Measurements from ENCODE around the gene CUL3.

DNA sequence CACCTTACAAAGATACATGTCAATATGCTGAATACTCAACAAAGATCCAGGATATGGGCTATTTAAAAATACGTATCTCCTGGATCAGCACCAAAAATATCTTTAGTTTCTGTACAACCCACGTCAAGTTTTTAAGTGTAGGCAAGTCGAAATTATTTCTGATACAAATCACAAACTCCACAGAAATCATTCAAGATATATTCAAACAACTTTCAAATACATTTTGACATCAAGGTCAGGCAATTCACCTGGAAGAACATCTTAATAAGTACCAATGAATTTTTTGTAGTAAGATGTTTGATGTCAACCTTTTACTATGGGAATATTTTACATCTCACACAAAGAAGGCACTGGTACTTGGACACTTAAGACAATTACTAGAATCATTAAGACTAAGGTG is 86.2 kb downstream of the CUL3 start:
- TF ChIP-seq, protein P1, sequence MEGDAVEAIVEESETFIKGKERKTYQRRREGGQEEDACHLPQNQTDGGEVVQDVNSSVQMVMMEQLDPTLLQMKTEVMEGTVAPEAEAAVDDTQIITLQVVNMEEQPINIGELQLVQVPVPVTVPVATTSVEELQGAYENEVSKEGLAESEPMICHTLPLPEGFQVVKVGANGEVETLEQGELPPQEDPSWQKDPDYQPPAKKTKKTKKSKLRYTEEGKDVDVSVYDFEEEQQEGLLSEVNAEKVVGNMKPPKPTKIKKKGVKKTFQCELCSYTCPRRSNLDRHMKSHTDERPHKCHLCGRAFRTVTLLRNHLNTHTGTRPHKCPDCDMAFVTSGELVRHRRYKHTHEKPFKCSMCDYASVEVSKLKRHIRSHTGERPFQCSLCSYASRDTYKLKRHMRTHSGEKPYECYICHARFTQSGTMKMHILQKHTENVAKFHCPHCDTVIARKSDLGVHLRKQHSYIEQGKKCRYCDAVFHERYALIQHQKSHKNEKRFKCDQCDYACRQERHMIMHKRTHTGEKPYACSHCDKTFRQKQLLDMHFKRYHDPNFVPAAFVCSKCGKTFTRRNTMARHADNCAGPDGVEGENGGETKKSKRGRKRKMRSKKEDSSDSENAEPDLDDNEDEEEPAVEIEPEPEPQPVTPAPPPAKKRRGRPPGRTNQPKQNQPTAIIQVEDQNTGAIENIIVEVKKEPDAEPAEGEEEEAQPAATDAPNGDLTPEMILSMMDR (IDR thresholded peaks at IDR 0.05; ENCODE audit: low read length), result no peak
- TF ChIP-seq EZH2 (IDR thresholded peaks at IDR 0.05; ENCODE audit: borderline replicate concordance, low read length), result no peak
